Nephron progenitor cell (in vitro differentiated cells): Measurements from ENCODE around the gene ACP4.

ENCODE experiments used
- DNase-seq: peaks from one replicate; pipeline ENCODE4 v3.0.0; 2021
- H3K27ac Mint-ChIP-seq: 2 replicates; pipeline ENCODE4 v1.8.0; 2021; ENCODE audit warnings: mild to moderate bottlenecking, moderate library complexity, mixed read lengths
- H3K27me3 Mint-ChIP-seq: 2 replicates; pipeline ENCODE4 v1.8.0; 2021; ENCODE audit warnings: mild to moderate bottlenecking, low read depth, mixed read lengths; ENCODE audit not compliant: poor library complexity
- H3K36me3 Mint-ChIP-seq: 2 replicates; pipeline ENCODE4 v1.8.0; 2021; ENCODE audit warnings: low read depth, mixed read lengths
- H3K4me1 Mint-ChIP-seq: 2 replicates; pipeline ENCODE4 v1.8.0; 2021; ENCODE audit warnings: mixed read lengths
- H3K4me3 Mint-ChIP-seq: 2 replicates; pipeline ENCODE4 v1.8.0; 2021; ENCODE audit warnings: mild to moderate bottlenecking, moderate library complexity, mixed read lengths
- H3K9me3 Mint-ChIP-seq: 2 replicates; pipeline ENCODE4 v1.8.0; 2021; ENCODE audit warnings: mild to moderate bottlenecking, moderate library complexity, mixed read lengths
- TF ChIP-seq, protein P1 (sequence below): fragments of 200-600 bp; sonication (generic); IDR thresholded peaks from 2 replicates; pipeline ENCODE4 v1.5.0; 2021; ENCODE audit warnings: antibody characterized with exemption

ACP4 gene

GRCh38 chr19:50814883-50815282 lies 24.7 kb downstream of the ACP4 start:
- Mint-ChIP-seq H3K27me3 (peaks cover 82% of the 10 kb centered on the region), H3K9me3 (peaks cover 19% of the 10 kb centered on the region)

GRCh38 chr19:50815439-50815838 lies 25.2 kb downstream of the ACP4 start:
- Mint-ChIP-seq H3K36me3 (no peaks in the 10 kb centered on the region), H3K4me1 (peaks cover 20% of the 10 kb centered on the region), H3K9me3 (peaks cover 19% of the 10 kb centered on the region), H3K27me3 (peaks cover 84% of the 10 kb centered on the region), H3K4me3 (no peak overlapping the region), H3K27ac (no peak overlapping the region)
- TF ChIP-seq, protein P1, sequence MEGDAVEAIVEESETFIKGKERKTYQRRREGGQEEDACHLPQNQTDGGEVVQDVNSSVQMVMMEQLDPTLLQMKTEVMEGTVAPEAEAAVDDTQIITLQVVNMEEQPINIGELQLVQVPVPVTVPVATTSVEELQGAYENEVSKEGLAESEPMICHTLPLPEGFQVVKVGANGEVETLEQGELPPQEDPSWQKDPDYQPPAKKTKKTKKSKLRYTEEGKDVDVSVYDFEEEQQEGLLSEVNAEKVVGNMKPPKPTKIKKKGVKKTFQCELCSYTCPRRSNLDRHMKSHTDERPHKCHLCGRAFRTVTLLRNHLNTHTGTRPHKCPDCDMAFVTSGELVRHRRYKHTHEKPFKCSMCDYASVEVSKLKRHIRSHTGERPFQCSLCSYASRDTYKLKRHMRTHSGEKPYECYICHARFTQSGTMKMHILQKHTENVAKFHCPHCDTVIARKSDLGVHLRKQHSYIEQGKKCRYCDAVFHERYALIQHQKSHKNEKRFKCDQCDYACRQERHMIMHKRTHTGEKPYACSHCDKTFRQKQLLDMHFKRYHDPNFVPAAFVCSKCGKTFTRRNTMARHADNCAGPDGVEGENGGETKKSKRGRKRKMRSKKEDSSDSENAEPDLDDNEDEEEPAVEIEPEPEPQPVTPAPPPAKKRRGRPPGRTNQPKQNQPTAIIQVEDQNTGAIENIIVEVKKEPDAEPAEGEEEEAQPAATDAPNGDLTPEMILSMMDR: no peak
- no peak for DNase-seq

More at GRCh38 chr19:50814883-50815282, 24.7 kb downstream of the ACP4 start:
- Mint-ChIP-seq H3K27ac (no peak overlapping the region), H3K4me1 (peaks cover 15% of the 10 kb centered on the region), H3K36me3 (no peaks in the 10 kb centered on the region), H3K4me3 (no peak overlapping the region)
- DNase-seq: no peak
- TF ChIP-seq, protein P1: no peak

DNA sequence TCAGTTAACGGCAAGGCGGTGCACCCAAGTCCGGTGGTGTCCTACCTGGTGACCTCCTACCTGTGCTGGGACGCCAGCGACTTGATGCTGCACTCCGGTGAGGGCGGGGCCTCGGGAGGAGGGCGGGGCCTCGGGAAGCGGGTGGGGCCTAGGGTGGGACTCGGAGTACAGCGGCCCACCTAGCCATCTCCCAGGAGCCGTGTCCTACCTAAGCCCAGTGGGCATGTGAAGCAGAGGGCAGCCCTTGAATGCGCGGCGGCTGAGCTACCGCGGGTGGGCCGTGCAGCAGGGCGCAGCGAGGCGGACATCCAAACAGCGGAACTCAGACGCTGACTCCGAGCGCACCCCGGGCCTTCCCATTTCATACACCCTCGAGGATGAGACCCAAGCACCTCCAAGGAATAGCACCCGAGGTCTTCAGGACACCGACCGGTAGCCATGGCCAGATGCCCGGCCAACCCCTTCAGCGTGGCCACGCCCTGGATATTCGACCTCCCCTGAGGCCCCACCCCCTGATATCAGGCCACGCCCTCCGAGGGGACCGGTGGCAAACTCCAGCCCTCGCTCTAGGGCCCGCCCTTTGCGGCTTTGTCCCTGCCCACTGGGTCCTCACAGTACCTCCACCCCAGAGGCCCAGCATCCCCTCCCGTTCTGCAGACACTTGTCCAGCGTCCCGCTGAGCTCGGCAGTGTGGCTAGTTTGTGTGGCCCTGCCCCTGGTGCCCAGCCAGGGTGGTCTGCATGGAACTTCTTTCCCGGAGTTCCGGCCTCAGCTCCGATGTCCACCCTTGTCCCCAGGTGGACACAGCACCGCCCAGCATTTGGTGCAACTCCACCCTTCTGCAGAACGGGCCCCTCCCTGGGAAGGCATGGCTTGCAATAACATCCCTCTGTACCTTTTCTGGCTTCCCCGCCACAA lies 28.0 kb downstream of the ACP4 start:
- Mint-ChIP-seq H3K9me3 (peaks cover 19% of the 10 kb centered on the region), H3K36me3 (no peaks in the 10 kb centered on the region), H3K4me3 (peak overlapping the region; percentile 74), H3K27ac (no peak overlapping the region), H3K27me3 (peaks cover 95% of the 10 kb centered on the region), H3K4me1 (peaks cover 31% of the 10 kb centered on the region)
- TF ChIP-seq, protein P1: no peak
- peak; percentile 92 for DNase-seq

- Mint-ChIP-seq H3K36me3 (no peaks in the 10 kb centered on the region), H3K9me3 (peaks cover 19% of the 10 kb centered on the region), H3K4me1 (peaks cover 31% of the 10 kb centered on the region), H3K27me3 (peaks cover 96% of the 10 kb centered on the region), H3K27ac (no peak overlapping the region), H3K4me3 (peak overlapping the region; percentile 64)
- TF ChIP-seq, protein P1: no peak
- no peak for DNase-seq
Observed at GRCh38 chr19:50818859-50819472, 28.8 kb downstream of the ACP4 start.

GRCh38 chr19:50819636-50820035 lies 29.4 kb downstream of the ACP4 start:
- Mint-ChIP-seq H3K27me3 (peaks cover 95% of the 10 kb centered on the region), H3K4me3 (no peak overlapping the region), H3K4me1 (peaks cover 31% of the 10 kb centered on the region), H3K27ac (no peak overlapping the region), H3K9me3 (peaks cover 22% of the 10 kb centered on the region), H3K36me3 (no peaks in the 10 kb centered on the region)
- no peak for DNase-seq
- TF ChIP-seq, protein P1: no peak
